Placental pericyte (primary cell): ENCODE measurements around the gene CHURC1. TPM values are rescaled to one million over a fixed set of nuclear protein-coding genes. Genes with fewer than 3 reads are reported as not detected.

Experiments
- small RNA-seq: library from RNA; depleted of rRNA; stranded (forward); fragments of <200 nt; gene quantifications from one replicate; pipeline ENCODE3, GENCODE V24; 2012; ENCODE audit warnings: low replicate concordance
- total RNA-seq: library from RNA; depleted of rRNA; stranded (reverse); fragments of >200 nt; gene quantifications from 2 replicates; pipeline ENCODE4 v1.2.3, GENCODE V29; 2012

Gene CHURC1
- total RNA-seq = 26.6 and 45.1 TPM in 2 replicates

GRCh38 chr14:64914237-64915028, at the start of gene CHURC1:
CHURC1 (plus strand) TSS chr14:64914455; CDS start chr14:64914496, 41 bp downstream.

GRCh38 chr14:64879635-64880220, 34.5 kb upstream of the CHURC1 start, which contains the start of gene SPTB:
SPTB (minus strand) TSS chr14:64879907; CDS start chr14:64823094, 56,813 bp downstream.

GRCh38 chr14:64942531-64943111, 28.4 kb downstream of the CHURC1 start, which contains the start of gene GPX2:
GPX2 (minus strand) TSS chr14:64942745; CDS start chr14:64942726, 19 bp downstream.

DNA sequence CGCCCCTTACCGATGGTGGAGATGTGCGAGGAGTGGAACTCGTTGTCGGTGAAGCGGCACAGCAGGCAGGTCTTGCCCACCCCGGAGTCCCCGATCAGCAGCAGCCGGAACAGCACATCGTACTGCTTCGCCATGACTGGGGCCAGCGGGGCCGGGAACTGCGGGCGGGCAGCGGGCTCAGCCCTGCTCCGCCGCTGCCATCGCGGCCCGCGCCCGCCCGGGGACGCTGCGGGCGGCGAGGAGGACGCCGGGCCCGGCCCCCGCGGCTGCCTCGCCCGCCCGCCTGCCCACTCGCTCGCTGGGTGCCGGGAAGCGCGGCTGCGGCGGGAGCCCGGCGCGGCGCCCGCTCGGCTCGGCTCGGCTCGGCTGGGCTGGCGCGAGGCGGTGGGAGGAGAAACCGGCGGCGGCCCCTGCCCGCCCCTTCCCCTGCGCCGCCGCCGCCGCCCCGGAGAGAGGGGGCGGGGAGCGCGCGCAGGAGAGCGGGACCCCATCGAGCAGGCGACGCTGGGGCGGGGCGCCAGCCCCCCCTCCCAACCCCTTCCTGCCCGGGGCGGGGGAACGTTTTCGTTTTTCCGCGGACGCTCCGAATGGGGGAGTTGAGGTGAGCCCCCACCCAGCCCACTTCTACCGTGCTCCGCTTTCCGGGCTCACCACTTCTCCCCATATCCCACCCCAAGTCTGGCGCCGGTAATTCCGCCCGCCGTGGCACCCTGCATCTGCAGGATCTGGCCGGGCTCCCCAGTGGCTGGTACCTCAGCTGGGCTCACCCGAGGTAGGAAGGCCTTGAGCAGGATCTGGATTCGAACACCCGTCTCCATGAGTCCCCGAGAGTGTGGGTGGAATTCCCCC, 57.9 kb downstream of the CHURC1 start, which contains the start of gene RAB15:
TSS of gene RAB15 (minus strand) at position 394 of the 849 bp plus-strand sequence. CDS start at position 134, 260 bp downstream.

Small RNA genes within 50 kb of the gene (small RNA-seq; reads per million reads assigned to genes)
- not detected for gene RPPH1-2P

Other genes starting within 250 kb of the CHURC1 start
- gene PLEKHG3, start 210.0 kb upstream of the CHURC1 start, total RNA-seq = 3.1 and 11.2 TPM in 2 replicates
- gene SPTB, start 34.5 kb upstream of the CHURC1 start, total RNA-seq = 0.22 and 0.57 TPM in 2 replicates
- gene GPX2, start 28.3 kb downstream of the CHURC1 start, total RNA-seq = not detected in 2 replicates
- gene RAB15, start 57.9 kb downstream of the CHURC1 start, total RNA-seq = 1.3 and 2.9 TPM in 2 replicates
- 12.9 and 19.2 TPM in 2 replicates for gene FNTB, start 72.4 kb downstream of the CHURC1 start, total RNA-seq
- gene MAX, start 188.1 kb downstream of the CHURC1 start, total RNA-seq = 49.8 and 82.9 TPM in 2 replicates